Measurements from ENCODE around the gene MOB3B. TPM values are rescaled to one million over a fixed set of nuclear protein-coding genes. Genes with fewer than 3 reads are reported as not detected.

Gene MOB3B
- total RNA-seq, 2 experiments from 2014 or later: 0.25 to 0.30 TPM

- POLR2A ChIA-PET: no interaction called here
- no peak for DNase-seq
- no peak for ATAC-seq (ENCODE audit: poor library complexity)
- H3K4me1 ChIP-seq (ENCODE audit: insufficient read depth, low read length): no peaks in the 10 kb centered on the region
- H3K36me3 Mint-ChIP-seq (ENCODE audit: low read depth): no peaks in the 10 kb centered on the region
- H3K27me3 Mint-ChIP-seq: no peaks in the 10 kb centered on the region
- no peak overlapping the region for H3K4me3 ChIP-seq (ENCODE audit: low read length)
- H3K36me3 ChIP-seq (ENCODE audit: insufficient read depth, low read length): no peaks in the 10 kb centered on the region
- no peaks in the 10 kb centered on the region for H3K9me3 ChIP-seq (ENCODE audit: control insufficient read depth in 1 of 2, insufficient read depth in 1 of 2, low read length in 2 of 2)
- no peak overlapping the region for H3K27ac Mint-ChIP-seq
- CTCF ChIA-PET: no interaction called here
- H3K9me3 Mint-ChIP-seq: no peaks in the 10 kb centered on the region
- H3K27ac ChIP-seq (ENCODE audit: low read depth in 1 of 2, low read length in 2 of 2): no peak overlapping the region
- H3K4me3 Mint-ChIP-seq: no peak overlapping the region
- H3K27me3 ChIP-seq (ENCODE audit: control insufficient read depth in 1 of 2, insufficient read depth in 2 of 2, low read length in 2 of 2): no peaks in the 10 kb centered on the region
- no peaks in the 10 kb centered on the region for H3K4me1 Mint-ChIP-seq (ENCODE audit: low read depth)
- no peak for TF ChIP-seq CTCF (IDR thresholded peaks at IDR 0.05)
- intact Hi-C loops (cut with DNase I, micrococcal nuclease): no loop called here
Measured at GRCh38 chr9:27310582-27310981, 219.0 kb downstream of the MOB3B start.

GRCh38 chr9:27308691-27309390, 220.8 kb downstream of the MOB3B start:
- H3K36me3 ChIP-seq (ENCODE audit: insufficient read depth, low read length): no peaks in the 10 kb centered on the region
- ATAC-seq (ENCODE audit: poor library complexity): no peak

GRCh38 chr9:27304521-27304920, 225.1 kb downstream of the MOB3B start:
- no peak overlapping the region for H3K27ac Mint-ChIP-seq
- no peaks in the 10 kb centered on the region for H3K4me1 ChIP-seq (ENCODE audit: insufficient read depth, low read length)
- no peak for DNase-seq
- H3K27me3 ChIP-seq (ENCODE audit: control insufficient read depth in 1 of 2, insufficient read depth in 2 of 2, low read length in 2 of 2): no peaks in the 10 kb centered on the region
- no peak for TF ChIP-seq CTCF (IDR thresholded peaks at IDR 0.05)
- H3K4me1 Mint-ChIP-seq (ENCODE audit: low read depth): no peaks in the 10 kb centered on the region
- no peak overlapping the region for H3K27ac ChIP-seq (ENCODE audit: low read depth in 1 of 2, low read length in 2 of 2)
- peaks cover 10% of the 10 kb centered on the region for H3K27me3 Mint-ChIP-seq
- ATAC-seq (ENCODE audit: poor library complexity): no peak
- ChIA-PET CTCF (no interaction called here), POLR2A (no interaction called here)
- no peaks in the 10 kb centered on the region for H3K36me3 ChIP-seq (ENCODE audit: insufficient read depth, low read length)
- H3K9me3 ChIP-seq (ENCODE audit: control insufficient read depth in 1 of 2, insufficient read depth in 1 of 2, low read length in 2 of 2): no peaks in the 10 kb centered on the region
- H3K36me3 Mint-ChIP-seq (ENCODE audit: low read depth): no peaks in the 10 kb centered on the region
- no peaks in the 10 kb centered on the region for H3K9me3 Mint-ChIP-seq
- H3K4me3 ChIP-seq (ENCODE audit: low read length): no peak overlapping the region
- H3K4me3 Mint-ChIP-seq: no peak overlapping the region
- intact Hi-C loops (cut with DNase I, micrococcal nuclease): no loop called here

More at GRCh38 chr9:27308691-27309390, 220.8 kb downstream of the MOB3B start:
- no peak for TF ChIP-seq CTCF (IDR thresholded peaks at IDR 0.05)
- DNase-seq: no peak
- H3K27me3 Mint-ChIP-seq: peaks cover 10% of the 10 kb centered on the region
- H3K4me1 Mint-ChIP-seq (ENCODE audit: low read depth): no peaks in the 10 kb centered on the region
- Histone ChIP-seq H3K4me1 (ENCODE audit: insufficient read depth, low read length) (no peaks in the 10 kb centered on the region), H3K27ac (ENCODE audit: low read depth in 1 of 2, low read length in 2 of 2) (no peak overlapping the region), H3K4me3 (ENCODE audit: low read length) (no peak overlapping the region), H3K9me3 (ENCODE audit: control insufficient read depth in 1 of 2, insufficient read depth in 1 of 2, low read length in 2 of 2) (no peaks in the 10 kb centered on the region), H3K27me3 (ENCODE audit: control insufficient read depth in 1 of 2, insufficient read depth in 2 of 2, low read length in 2 of 2) (no peaks in the 10 kb centered on the region)
- H3K4me3 Mint-ChIP-seq: no peak overlapping the region
- POLR2A ChIA-PET: no interaction called here
- intact Hi-C loops (cut with DNase I, micrococcal nuclease): no loop called here
- H3K36me3 Mint-ChIP-seq (ENCODE audit: low read depth): no peaks in the 10 kb centered on the region
- H3K9me3 Mint-ChIP-seq: no peaks in the 10 kb centered on the region
- no peak overlapping the region for H3K27ac Mint-ChIP-seq
- CTCF ChIA-PET: no interaction called here
